Heart right ventricle (tissue), 16 donors: ENCODE data around the gene EPB41L2. TPM values are rescaled to one million over a fixed set of nuclear protein-coding genes. Genes with fewer than 3 reads are reported as not detected.

ENCODE experiments used
- ATAC-seq, 8 donors: fragments of 200-7000 bp; cut with Tn5 transposase; one replicate each; pipeline ENCODE4 v1.9.1; 2020; ENCODE audit warnings: mild to moderate bottlenecking in 8 of 8, moderate library complexity in 8 of 8, moderate number of reproducible peaks in 1 of 8
- DNase-seq, 2 donors: peaks; one replicate each; pipeline ENCODE4 v3.0.0-alpha.2; 2020
- H3K27ac ChIP-seq, 10 donors: fragments of 200-600 bp; sonication (generic) in 2 of 10; one replicate each; pipeline versions ENCODE4 v1.5.0 to v1.8.0; 2020 to 2022; ENCODE audit warnings: mild to moderate bottlenecking in 3 of 10
- H3K27me3 ChIP-seq, 7 donors: fragments of 200-600 bp; one replicate each; pipeline ENCODE4 v1.8.0; 2021 to 2022; ENCODE audit warnings: mild to moderate bottlenecking in 2 of 7
- H3K36me3 ChIP-seq, 9 donors: fragments of 200-600 bp; sonication (generic) in 1 of 9; one replicate each; pipeline versions ENCODE4 v1.5.0 to v1.8.0; 2020 to 2022; ENCODE audit warnings: mild to moderate bottlenecking in 2 of 9
- H3K4me1 ChIP-seq, 9 donors: fragments of 200-600 bp; sonication (generic) in 1 of 9; one replicate each; pipeline versions ENCODE4 v1.5.0 to v1.8.0; 2020 to 2022; ENCODE audit warnings: mild to moderate bottlenecking in 4 of 9
- H3K4me3 ChIP-seq, 10 donors: fragments of 200-600 bp; sonication (generic) in 2 of 10; one replicate each; pipeline versions ENCODE4 v1.5.0 to v1.8.0; 2020 to 2022; ENCODE audit warnings: mild to moderate bottlenecking in 7 of 10, moderate library complexity in 2 of 10
- H3K9me3 ChIP-seq, 11 donors: fragments of 200-600 bp in 10 of 11; sonication (generic) in 2 of 11; one replicate each; pipeline versions ENCODE4 v1.5.0 to v1.8.0; 2013 to 2022; ENCODE audit warnings: mild to moderate bottlenecking in 2 of 11, control low read depth in 1 of 11, moderate library complexity in 1 of 11
- CTCF ChIP-seq, 9 donors: fragments of 200-600 bp; sonication (generic) in 2 of 9; IDR thresholded peaks; one replicate each; pipeline versions ENCODE4 v1.5.0 to v1.8.0; 2021 to 2022; ENCODE audit warnings: antibody characterized with exemption in 9 of 9, mild to moderate bottlenecking in 5 of 9, moderate library complexity in 1 of 9
- WGBS, 2 donors: extraction: QIAGEN DNeasy Blood & Tissue Kit; methylation state at CpG; one replicate each; pipeline ENCODE4 v1.1.7; 2013; ENCODE audit warnings: inconsistent platforms in 1 of 2; 5-methylcytosine and 5-hydroxymethylcytosine counted together
- intact Hi-C, 10 donors: fragments of 100-400 bp; cut with DNase I; formaldehyde crosslinking; loops; one replicate each; pipeline versions ENCODE4 v1.11.1 to v1.14.2; 2022
- polyA plus RNA-seq, 2 donors: library from polyadenylated mRNA; stranded (reverse); fragments of 200-250 nt; gene quantifications; one replicate each; pipeline ENCODE4 v1.2.3, GENCODE V29; 2013
- total RNA-seq, 10 donors: library from RNA; stranded (reverse); fragmentation: NEBNext Ultra II Directional in 3 of 10; extraction: Animal tissue kit (Norgen Biotek cat#: 25700) in 3 of 10; gene quantifications; one replicate each; pipeline versions ENCODE4 v1.2.1 to v1.2.4, GENCODE V29; 2021 to 2023
- donor health status: Arrhythmogenic right ventricular cardiomyopathy.
- donor health status: ischemic (EF 13 %, LVEDD 7.1; RV severe dilation, severe dysfunction).
- donor health status: healthy with polysubstance abuse.
- donor health status: DM: no; HTN: yes; CAD: no.
- donor health status: DM: no; HTN: no; CAD: no.
- donor health status: ischemic (EF 25% LVEDD 6.9; RV normal size, moderate dysfunction).
- donor health status: ischemic (EF 25% LVEDD 5.7; RV mildly dilated, moderate dysfunction).
- donor health status: healthy.
- donor health status: DM: yes; HTN: yes; CAD: no.
- donor health status: Ischemic cardiomyopathy.
- donor health status: ischemic (EF 35%, LVEDD 5.7; RV mildly dilated, moderate dysfunction).
- donor health status: nonischemic (EF 11% LVEDD 7.7; RV severe dilation, severe dysfunction).
- donor health status: DM: yes; HTN: yes; CAD: no.
- donor health status: PGD.
- donor health status: ischemic (EF 29% LVEDD 5.4; RV normal size, mild dysfunction).
- donor health status: nonischemic (EF 23%, LVEDD 6.1; RV moderate dilation, normal function).

Gene EPB41L2
- total and polyA plus RNA-seq, 12 donors, result 18.0 to 98.6 (median 55.1) TPM

DNA sequence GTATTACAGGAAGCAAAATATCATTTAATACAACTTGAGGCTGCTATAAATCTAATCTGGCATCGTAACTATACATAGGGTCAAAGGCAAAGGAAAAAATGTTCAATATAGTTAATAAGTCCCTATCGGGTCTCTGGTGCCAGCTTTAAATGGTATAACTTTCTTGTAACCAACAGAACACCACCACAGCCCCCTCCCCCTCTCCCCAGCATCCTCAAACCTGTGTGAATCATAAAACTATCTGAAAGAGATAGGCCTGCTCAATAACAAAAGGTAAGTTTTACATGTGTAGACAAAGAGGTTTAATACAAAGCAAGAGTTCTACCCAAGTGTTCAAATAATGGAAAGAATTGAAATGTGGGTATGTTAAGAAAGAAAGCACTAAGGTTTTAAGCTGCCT lies 223.7 kb downstream of the EPB41L2 start:
- DNase-seq, result no peak
- Histone ChIP-seq H3K27me3 (no peaks in the 10 kb centered on the region), H3K36me3 (peaks cover 0 to 40% (median 6%) of the 10 kb centered on the region in 9 donors), H3K4me1 (no peaks in the 10 kb centered on the region), H3K27ac (no peak overlapping the region), H3K4me3 (no peak overlapping the region), H3K9me3 (no peaks in the 10 kb centered on the region)
- intact Hi-C loops, result no loop called here
- ATAC-seq, result no peak
- 89 to 90% methylated on average over 2 of the region's 2 CpGs for WGBS, 2 donors
- TF ChIP-seq CTCF (IDR thresholded peaks at IDR 0.05), result no peak

GRCh38 chr6:130838951-130839350 lies 224.1 kb downstream of the EPB41L2 start:
- H3K36me3 ChIP-seq, result peaks cover 0 to 40% (median 6%) of the 10 kb centered on the region in 9 donors
- no peak for TF ChIP-seq CTCF (IDR thresholded peaks at IDR 0.05)
- H3K4me3 ChIP-seq, result no peak overlapping the region
- WGBS, 2 donors, result 66 to 72% methylated on average over 5 of the region's 5 CpGs
- H3K27ac ChIP-seq, result no peak overlapping the region
- no peaks in the 10 kb centered on the region for H3K4me1 ChIP-seq
- no peaks in the 10 kb centered on the region for H3K27me3 ChIP-seq
- no peak for ATAC-seq
- no peaks in the 10 kb centered on the region for H3K9me3 ChIP-seq
- intact Hi-C loops, result no loop called here
- DNase-seq, result no peak

DNA sequence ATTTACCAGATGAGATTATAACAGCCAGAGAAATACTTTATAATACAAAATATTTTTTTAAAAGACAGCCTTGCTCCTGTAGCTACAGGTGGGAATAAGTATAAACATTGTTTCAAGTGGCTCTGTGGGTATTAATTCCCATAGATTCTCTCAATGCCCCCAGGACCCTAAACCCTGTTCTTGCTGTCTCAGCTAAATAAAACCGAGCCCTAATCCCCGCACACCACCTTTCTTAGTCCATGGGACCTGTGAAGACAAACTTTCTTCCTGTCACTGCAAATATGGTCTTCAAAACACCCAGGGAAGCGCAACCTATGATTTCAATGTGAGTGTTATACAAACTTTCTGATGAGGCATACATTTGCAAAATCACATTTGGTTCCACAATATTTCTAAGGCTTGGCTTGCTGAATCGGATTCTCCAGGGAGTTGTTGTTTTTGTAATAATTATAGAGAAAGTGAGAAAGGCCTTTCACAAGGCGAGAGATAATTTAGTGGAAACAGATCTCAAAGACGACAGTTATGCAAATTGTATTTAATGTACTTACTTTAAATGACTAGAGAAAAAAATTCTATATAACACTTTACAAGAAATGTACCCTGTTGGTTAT lies 224.7 kb downstream of the EPB41L2 start:
- DNase-seq, result no peak
- Histone ChIP-seq H3K27me3 (no peaks in the 10 kb centered on the region), H3K27ac (no peak overlapping the region), H3K36me3 (peaks cover 0 to 40% (median 6%) of the 10 kb centered on the region in 9 donors), H3K4me3 (no peak overlapping the region), H3K9me3 (no peaks in the 10 kb centered on the region), H3K4me1 (no peaks in the 10 kb centered on the region)
- no peak for TF ChIP-seq CTCF (IDR thresholded peaks at IDR 0.05)
- ATAC-seq, result no peak
- intact Hi-C loops, result no loop called here
- WGBS, 2 donors, result 84 to 88% methylated on average over 6 of the region's 6 CpGs

GRCh38 chr6:130837067-130837466 lies 226.0 kb downstream of the EPB41L2 start:
- H3K9me3 ChIP-seq, result no peaks in the 10 kb centered on the region
- TF ChIP-seq CTCF (IDR thresholded peaks at IDR 0.05), result no peak
- DNase-seq (no peak), ATAC-seq (no peak)
- peaks cover 0 to 38% (median 6%) of the 10 kb centered on the region in 9 donors for H3K36me3 ChIP-seq
- H3K4me1 ChIP-seq, result no peaks in the 10 kb centered on the region
- intact Hi-C loops, result no loop called here
- H3K27me3 ChIP-seq, result no peaks in the 10 kb centered on the region
- H3K4me3 ChIP-seq, result no peak overlapping the region
- no peak overlapping the region for H3K27ac ChIP-seq
